ENCODE data around the gene XPNPEP2.

Gene XPNPEP2, protein sequence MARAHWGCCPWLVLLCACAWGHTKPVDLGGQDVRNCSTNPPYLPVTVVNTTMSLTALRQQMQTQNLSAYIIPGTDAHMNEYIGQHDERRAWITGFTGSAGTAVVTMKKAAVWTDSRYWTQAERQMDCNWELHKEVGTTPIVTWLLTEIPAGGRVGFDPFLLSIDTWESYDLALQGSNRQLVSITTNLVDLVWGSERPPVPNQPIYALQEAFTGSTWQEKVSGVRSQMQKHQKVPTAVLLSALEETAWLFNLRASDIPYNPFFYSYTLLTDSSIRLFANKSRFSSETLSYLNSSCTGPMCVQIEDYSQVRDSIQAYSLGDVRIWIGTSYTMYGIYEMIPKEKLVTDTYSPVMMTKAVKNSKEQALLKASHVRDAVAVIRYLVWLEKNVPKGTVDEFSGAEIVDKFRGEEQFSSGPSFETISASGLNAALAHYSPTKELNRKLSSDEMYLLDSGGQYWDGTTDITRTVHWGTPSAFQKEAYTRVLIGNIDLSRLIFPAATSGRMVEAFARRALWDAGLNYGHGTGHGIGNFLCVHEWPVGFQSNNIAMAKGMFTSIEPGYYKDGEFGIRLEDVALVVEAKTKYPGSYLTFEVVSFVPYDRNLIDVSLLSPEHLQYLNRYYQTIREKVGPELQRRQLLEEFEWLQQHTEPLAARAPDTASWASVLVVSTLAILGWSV

DNA sequence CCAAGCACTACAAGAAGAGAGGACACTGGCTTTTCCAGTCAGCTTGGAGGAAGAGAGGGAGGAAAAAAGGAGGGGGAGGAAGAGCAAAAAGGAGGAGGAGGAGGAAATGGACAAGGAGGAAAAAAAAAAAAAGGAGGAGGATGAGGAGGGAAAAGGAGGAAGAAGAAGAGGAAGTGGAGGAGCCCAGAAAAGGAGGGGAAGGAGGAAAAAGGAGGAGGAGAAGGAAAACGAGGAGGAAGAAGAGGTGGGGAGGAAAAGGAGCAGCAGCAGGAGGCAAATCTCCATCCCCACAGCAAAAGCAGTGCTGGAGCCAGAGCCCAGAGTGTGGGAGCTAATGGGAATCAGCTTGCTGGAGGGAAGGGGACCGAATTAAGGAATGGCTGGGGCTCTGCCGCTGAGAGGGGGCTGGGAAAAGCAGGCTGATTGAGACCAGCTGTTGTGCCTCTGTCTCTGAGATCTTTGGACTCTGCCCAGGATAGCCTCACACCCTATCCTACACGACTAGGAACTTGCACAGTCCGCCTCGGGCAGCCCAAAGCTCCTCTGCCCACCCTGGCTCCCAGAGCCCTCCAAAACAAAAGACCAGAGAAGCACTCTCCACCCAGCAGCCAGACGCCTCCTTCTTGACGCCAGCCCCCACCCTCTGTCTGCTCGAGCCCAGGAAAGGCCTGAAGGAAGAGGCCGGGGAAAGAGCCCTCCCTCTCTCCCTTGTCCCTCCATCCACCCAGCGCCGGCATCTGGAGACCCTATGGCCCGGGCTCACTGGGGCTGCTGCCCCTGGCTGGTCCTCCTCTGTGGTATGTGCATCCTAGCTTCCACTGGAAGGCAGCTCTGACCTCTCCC, at the start of gene XPNPEP2:
Gene XPNPEP2 (plus strand): TSS at position 514 of the 843 bp plus-strand sequence. CDS start 235 bp downstream, at position 749.
- no peak for DNase-seq (ENCODE audit: low spot score)

DNA sequence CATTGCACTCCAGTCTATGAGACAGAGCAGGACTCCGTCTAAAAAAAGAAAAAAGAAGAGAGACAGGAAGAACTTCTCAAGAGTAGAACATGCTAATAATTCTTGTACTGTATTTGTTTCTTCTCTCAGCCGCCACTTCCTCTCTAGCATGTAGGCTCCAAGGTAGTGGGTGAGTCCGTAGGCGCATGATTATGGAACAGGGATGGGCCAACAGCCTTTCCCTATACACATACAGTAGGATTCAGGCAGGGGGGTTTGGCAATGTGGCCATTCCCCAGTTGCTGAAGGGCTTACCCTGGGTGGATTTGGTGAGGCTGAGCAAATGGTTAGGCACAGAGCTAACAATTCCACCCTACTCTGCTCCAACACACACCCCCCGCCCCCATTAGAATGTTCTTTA, 49.0 kb upstream of the XPNPEP2 start:
- no peak for DNase-seq (ENCODE audit: low spot score)

DNA sequence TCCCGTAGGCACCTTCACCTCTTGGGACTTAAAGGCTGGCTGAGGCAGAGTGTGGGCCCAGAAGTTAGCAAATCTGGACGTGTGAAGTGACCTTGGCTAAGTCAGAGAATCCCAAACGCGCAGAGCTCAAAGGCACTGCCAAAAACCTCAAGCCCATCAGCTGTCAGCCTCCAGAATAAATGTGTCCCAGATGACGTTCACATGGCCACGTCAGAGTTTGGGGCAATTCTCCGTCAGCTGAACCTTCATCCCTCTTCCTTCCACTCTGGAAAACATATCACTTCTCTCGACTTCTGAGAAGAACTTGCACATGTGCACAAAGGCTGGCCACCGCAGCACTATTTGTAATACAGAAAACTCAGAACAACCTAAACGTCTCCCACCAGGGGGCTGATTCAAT, 48.3 kb upstream of the XPNPEP2 start:
- DNase-seq (ENCODE audit: low spot score): no peak

DNA sequence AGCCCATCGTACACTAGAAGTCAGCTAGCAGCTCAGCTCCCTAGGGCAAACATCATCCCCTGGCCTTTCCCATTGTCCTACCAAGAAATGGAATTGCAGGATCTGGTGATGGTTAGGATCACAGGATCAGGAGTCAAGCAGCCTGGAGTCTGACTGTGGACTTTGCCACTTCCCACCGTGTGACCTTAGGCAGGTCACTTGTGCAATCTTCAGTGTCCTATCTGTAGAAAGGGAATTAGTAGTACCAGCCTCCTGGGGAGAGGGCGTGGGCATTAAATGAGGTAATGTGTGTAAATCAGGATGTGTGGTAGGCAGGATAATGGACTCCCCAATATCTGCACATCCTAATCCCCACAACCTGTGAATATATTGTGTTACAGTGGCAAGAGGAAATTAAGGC, 45.4 kb upstream of the XPNPEP2 start:
- no peak for DNase-seq (ENCODE audit: low spot score)

DNA sequence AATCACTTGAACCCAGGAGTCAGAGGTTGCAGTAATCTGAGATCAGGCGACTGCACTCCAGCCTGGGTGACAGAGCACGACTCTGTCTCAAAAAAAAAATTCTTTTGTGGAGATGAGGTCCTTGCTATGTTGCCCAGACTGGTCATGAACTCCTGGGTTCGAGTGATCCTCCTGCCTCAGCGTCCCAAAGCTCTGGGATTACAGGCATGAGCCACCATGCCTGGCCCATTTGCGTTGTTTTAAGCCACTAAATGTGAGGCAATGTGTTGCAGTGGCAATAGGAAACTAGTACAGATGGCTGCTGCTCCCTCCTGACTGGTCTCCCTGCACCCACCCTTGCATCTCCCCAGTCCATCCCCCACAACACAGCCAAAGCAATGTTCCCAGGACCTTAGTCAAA, 44.0 kb upstream of the XPNPEP2 start:
- DNase-seq (ENCODE audit: low spot score): no peak

DNA sequence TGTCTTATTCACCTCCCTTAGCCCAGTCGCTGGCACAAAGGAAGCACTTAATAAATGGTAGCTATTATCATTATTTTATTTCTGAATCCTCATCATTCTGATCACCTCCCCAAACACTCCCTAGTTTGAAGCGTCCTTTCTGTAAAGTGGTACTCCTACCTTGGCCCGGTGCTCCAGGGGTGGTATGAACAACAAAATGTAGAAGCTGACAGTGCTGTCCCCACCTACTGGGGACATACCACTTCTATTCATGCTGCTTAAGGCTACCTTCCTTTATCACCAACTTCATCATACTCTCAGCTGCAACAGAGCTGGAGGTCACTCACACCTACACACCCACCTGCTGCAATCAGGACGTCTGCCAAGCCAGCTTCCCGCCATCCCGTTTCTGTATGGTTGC, 43.2 kb upstream of the XPNPEP2 start:
- DNase-seq (ENCODE audit: low spot score): no peak

DNA sequence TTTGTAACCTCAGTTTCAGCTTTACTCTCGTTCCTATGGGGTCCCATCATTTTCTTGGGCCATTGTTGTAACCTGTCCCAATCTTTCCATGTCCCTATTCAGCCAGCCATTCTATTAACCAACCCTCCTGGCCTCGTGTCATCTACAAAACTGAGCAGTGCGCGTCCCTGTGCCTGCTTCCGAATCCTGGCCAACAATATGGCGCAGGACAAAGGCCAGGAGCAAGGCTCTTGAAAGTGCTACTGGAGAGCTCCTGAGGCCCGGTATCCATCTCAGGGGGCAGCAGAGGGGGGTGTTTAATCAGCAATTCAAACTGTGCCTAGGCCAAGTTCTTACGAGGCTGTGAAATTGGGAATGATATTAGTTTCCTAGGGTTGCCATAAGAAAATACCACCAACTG, 42.8 kb upstream of the XPNPEP2 start:
- DNase-seq (ENCODE audit: low spot score): no peak

DNA sequence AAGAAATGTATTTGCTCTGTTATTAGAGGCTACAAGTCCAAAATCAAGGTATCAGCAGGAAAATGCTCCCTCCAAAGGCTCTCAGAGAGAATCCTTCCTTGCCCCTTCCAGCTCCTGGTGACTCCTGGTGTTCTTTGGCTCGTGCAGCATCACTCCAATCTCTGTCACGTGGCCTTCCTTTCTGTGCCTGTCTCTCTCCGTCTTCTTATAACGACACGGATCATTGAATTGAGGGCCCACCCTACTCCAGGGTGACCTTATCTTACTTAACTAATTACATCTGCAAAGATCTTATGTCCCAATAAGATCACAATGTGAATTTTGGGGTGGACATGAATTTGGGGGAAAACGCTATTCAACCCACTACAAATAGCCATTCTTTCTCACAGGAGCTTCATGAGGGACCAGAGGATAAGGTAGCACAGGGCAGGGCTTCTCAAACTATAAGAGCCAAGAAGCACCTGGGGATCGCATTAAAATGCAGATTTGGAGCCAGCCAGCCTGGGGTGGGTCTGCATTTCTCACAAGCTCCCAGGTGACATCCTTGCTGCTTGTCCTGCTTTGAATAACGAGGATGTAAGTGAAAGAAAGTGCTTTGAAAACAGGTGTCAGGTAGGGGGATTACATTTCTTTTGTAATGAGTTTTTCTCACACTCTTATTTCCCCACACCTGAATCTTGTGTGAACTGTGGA, 42.2 kb upstream of the XPNPEP2 start:
- DNase-seq (ENCODE audit: low spot score): no peak

DNA sequence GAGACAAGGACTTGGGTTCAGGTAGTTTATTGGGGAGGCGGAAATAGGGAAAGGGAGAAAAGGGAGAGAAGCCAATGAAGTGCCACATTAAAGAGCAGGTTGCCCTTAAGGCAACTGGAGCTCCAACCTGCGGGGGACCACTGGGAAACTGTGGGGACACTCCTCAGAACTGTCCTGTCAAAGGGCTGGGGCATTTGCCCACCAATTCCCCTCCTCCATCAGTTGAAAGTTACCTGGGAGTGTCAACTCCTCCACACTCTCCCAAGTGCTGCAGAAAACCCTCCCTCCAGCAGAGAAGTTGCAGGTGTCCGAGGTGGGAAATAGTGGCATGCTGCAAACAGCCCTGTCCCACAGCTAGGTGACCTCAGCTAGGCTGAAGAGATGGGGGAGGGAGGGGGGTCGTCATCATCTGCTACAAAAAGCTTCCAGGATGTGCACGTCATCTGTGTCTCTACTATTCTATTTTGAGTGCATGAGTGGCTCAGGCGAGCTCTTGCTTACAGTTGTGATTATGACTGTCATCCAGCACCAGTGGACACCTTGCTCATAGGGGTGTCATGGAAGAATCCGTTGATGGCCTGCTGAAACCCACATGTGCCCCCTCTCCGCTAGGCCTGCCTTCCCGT, 41.5 kb upstream of the XPNPEP2 start:
- DNase-seq (ENCODE audit: low spot score): no peak

DNA sequence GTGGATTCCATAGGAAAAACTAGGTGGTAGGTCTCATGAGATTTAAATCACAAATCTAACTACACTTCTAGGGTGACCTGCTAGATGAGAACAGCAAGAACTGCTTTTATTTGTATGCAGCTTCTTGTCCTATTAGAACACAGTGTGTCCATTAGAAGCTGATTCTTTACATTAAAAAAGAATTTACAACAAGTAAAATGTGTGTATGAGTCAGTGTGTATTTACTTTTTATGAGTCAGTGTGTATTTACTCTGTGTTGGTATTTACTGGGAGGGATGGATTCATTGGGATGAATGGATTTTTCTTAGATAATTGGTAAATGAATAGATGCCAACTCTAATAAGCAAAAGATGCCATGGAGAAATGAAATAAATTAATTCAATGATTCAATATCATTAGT, 40.6 kb upstream of the XPNPEP2 start:
- DNase-seq (ENCODE audit: low spot score): no peak

DNA sequence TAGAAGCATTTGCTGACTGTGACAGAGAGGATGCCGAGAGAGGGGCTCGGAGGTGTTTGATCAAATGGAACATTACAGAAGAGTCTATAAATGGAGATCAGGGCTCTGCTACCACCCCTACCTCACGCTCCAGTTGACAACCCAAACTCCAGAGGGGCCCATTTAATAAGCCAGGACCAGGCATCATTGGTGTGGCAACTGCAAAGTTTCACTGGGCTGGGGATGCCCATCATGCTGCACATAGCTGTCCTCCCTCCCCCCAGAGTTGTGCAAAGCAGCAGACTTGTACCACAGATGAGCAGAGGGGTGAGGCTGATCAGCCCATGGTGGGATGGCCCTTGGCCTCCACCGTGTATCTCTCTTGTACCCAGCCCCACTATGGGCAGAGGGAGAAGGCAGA, 38.2 kb upstream of the XPNPEP2 start:
- DNase-seq (ENCODE audit: low spot score): no peak

DNA sequence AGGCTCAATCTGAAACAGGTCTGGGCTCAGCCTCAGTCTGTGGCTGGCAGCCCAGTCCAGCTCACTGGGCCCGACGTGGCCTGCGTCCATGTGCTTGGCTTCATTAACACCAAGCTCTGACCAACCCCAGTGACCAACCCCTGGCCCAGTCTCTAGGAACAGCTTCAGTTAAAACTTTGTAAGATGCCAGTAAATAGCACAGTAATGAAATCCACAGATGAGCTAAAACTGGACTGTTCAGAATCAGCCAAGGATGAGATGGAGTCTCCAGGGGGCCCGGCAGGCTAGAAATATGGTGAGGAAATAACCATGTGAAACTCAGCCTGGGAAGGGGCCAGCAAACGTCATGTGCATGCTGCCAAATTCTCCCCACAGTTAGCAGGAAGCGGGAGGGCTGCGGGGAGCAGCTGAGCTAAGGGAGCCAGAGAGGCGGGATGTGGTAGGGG, 37.1 kb upstream of the XPNPEP2 start:
- no peak for DNase-seq (ENCODE audit: low spot score)

DNA sequence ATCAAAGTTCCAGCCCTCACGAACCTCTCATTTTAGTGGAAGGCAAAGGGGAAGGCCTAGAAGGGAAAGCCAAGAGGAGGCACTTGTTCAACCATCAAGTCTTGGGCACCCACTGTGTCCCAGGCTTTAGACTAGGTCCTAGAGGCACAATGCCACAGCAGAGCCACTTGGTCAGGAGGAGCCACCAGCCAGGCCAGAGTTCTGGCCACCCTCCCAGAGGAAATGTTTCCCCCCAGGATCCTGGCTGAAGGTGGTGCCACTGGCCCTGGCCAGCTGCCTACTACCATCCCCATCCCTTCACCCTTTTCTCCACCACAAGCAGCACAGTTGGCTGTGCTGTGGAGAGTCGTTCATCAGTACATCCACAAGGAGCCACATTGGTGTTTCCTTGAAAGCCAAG, 34.3 kb upstream of the XPNPEP2 start:
- no peak for DNase-seq (ENCODE audit: low spot score)

DNA sequence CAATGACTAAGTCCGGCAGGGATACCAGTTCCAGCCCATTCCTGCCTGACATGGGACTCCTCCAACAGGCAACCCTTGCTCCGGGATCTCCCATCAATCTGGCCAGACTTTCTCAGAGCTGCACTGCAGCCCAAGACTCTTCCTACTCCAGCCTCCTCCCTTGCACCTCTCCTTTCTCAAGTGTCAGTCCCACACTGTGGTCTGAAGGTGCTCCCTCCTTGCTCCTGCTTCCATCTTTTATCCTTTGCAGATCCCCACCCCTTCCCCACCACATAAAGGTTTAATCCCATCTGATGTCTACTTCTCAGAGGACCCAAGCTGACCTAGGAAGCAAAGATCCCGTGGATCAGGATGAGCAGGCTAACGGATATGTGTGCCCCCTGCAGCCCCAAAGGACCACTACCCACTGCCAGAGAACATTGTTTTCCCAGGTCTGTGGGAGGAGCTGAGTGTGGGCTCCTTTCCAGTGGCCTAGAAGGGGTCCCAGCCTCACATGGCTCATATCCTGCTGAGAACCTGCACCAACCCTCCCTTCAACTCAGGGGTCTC, 33.3 kb upstream of the XPNPEP2 start:
- DNase-seq (ENCODE audit: low spot score): no peak

DNA sequence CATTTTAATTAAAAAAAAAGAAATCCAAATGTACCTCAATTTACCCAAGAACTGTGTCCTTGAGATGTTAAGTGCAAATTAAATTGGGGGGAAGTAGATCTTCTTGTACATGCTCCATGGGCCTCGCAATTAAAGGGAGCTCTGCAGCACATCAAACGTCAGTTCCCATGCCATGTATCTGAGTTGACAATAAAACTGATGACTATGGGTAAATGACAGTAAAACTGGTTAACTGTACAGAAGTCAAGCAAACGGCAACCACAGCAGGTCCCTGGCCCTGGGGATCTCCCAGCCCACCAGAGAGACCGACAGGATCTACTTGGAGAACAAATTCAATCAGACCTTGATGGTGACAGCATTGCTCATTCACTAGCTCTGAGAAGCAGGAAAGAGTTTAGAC, 32.8 kb upstream of the XPNPEP2 start:
- no peak for DNase-seq (ENCODE audit: low spot score)

DNA sequence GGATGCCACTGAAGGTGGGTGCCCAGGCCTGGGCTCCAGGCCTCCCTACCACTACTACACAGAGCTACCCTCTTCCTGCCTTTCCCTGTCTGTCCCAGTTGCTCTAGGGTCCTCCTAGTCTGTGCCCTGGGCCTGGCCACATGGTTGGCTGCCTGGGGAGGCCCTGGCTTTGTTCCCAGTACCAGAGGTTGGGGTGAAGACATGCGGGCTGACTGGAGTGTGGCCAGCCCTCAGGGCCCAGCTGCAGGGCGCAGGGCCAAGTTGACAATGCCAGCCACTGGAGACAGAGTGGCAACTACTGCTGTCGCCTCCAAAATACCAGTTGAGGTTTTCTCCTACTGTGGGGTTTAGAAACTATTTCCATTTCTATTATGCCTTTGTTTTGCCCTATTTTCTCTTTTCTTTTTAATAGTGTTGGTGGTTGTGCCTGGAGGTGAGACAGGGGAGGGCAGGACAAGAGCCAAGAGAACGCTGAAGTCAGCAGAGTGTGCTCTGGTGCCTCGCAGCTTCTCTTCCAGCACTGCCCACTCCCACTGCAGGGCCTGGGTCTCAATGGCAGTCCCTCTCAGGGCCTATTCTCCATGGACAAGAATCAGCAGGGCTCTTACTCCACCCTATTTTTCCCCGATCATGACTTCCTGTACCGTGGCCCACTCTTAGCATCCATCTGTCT, 32.2 kb upstream of the XPNPEP2 start:
- DNase-seq (ENCODE audit: low spot score): no peak

DNA sequence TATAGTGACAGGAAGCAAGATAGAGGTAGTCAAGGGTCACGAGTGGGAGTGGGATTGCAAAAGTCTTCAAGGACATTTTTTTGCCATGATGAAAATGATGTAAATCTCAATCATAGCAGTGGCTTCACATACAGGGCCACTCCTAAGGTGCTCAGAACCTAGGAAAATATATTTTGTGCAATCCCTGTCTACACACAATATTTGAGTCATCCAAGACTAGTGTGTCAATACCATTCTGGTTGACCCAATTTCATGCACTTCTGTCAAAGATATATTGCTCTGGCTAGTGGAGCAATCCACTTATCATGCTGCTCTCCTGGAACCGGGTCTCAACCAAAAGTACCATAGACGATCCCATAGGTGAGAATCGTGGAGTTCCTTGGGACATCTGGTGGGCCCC, 24.2 kb upstream of the XPNPEP2 start:
- DNase-seq (ENCODE audit: low spot score): no peak

DNA sequence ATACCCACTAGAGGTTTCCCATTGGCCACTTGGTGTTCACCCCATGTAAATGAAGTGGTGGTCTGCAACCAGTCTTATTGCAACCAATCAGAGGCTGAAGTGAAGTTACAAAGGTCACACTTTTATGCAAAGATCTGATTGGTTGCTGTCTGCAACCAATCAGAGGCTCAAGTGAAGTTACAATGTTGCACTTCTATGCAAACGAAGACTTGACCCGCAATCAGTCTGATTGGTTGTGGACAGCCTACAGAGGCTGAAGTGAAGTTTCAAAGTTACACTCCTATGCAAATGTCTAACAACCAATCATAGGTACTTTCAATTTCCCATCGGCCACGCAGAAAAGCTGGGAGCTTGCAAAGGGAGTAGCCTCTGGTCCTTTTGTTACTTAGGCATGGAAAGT, 22.3 kb upstream of the XPNPEP2 start:
- DNase-seq (ENCODE audit: low spot score): no peak

DNA sequence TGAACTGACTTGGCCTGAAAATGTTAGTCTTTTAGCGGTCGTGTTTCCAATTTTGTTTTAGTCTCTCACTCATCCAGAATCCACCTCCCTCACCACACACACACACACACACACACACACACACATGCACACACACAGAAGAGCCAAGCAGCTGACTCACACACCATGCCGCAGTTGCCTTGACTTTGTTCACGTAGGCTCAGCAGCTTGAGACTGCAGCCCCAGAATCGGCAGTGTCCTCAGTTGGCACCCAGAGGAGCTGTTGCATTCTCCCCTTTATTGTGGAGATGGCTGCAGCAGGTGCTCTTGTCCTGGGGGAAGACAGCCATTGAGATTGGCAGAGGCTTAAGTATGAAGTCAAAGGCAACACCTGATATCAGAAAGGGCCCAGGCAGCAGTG, 20.9 kb upstream of the XPNPEP2 start:
- DNase-seq (ENCODE audit: low spot score): no peak

DNA sequence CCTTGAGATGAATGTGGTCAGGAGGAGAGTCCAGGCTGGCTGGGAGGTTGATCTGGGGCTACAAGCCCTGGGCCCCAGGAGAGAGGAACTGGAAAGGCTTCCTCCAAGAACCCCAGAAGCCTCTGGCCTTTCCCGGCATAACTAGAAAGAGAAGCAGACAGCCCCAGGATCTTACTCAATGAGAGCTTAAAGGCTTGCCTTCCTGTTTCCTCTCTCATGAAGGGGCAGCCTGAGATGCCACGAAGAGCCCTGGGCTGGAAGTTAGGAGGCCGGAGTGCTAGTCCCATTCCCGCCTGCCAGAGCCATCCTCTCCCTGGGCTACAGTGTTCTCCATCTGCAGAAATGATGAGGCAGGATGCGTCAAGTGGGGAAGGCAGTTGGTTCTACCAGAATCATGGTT, 20.1 kb upstream of the XPNPEP2 start:
- DNase-seq (ENCODE audit: low spot score): no peak

DNA sequence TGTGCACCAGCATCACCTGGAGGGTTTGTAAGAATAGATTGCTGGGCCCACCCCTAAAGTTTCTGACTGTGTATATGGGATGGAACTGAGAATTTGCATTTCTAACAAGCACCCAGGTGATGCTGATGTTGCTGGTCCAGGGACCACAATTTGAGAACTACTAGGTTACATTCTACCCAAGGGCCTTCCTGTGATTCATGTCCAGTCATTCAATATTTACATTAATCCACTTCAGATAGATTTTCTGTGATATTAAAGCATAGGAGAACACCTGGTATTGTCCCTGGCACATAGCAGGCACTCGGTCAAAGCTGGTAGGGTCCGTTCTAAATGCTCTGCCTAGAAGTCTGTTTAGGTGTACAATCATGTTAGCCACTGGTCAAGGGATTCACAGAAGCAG, 19.5 kb upstream of the XPNPEP2 start:
- DNase-seq (ENCODE audit: low spot score): no peak

Measured in kidney capillary endothelial cell (primary cell).